Measurements from ENCODE around the gene QSOX2. TPM values are rescaled to one million over a fixed set of nuclear protein-coding genes. Genes with fewer than 3 reads are reported as not detected.

The QSOX2 gene
- total and polyA plus RNA-seq, 2 experiments from 2014 or later = 9.2 to 29.2 TPM

DNA sequence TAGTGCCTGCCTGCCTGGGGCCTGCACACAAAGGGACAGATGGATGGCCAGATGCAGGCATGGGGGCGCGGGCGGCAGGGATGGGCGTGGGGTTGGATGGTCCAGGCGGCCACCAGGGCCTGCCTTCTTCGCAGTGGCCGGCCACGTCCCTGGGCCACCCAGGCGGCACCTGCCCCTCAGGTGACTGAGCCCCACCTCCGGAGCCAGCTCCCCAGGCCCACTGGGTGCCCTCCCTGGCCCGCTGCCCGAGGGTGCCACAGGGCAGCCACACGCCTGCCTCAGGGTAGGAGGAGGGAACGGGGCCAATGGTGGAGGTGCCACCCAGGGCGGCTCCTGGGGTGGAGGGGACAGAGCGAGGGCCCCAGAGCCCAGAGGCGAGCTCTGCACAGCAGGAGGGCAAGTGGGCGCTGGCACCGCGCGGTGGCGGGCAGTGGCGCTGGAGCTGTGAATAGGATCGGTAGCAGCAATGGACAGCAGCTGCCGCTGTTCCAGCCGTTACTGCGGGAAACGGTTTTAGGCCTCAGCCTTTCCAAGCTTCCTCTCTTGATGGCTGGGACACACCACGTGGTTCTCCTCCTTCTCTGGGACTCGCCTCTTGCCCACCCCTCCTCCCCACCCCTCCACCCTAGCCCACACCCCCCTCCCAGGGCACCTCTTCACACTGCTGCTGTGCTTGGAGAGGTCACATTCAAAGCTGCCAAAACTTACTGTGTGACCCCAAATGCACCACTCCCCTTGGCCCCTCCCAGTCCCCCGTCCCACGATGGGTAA, 59.8 kb downstream of the QSOX2 start (continued):
- TF ChIP-seq, protein P1, sequence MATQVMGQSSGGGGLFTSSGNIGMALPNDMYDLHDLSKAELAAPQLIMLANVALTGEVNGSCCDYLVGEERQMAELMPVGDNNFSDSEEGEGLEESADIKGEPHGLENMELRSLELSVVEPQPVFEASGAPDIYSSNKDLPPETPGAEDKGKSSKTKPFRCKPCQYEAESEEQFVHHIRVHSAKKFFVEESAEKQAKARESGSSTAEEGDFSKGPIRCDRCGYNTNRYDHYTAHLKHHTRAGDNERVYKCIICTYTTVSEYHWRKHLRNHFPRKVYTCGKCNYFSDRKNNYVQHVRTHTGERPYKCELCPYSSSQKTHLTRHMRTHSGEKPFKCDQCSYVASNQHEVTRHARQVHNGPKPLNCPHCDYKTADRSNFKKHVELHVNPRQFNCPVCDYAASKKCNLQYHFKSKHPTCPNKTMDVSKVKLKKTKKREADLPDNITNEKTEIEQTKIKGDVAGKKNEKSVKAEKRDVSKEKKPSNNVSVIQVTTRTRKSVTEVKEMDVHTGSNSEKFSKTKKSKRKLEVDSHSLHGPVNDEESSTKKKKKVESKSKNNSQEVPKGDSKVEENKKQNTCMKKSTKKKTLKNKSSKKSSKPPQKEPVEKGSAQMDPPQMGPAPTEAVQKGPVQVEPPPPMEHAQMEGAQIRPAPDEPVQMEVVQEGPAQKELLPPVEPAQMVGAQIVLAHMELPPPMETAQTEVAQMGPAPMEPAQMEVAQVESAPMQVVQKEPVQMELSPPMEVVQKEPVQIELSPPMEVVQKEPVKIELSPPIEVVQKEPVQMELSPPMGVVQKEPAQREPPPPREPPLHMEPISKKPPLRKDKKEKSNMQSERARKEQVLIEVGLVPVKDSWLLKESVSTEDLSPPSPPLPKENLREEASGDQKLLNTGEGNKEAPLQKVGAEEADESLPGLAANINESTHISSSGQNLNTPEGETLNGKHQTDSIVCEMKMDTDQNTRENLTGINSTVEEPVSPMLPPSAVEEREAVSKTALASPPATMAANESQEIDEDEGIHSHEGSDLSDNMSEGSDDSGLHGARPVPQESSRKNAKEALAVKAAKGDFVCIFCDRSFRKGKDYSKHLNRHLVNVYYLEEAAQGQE (IDR thresholded peaks at IDR 0.05; ENCODE audit: unreplicated experiment) = no peak
- TF ChIP-seq EZH2phosphoT487 (IDR thresholded peaks at IDR 0.05; ENCODE audit: unreplicated experiment) (no peak), CREB1 (CRISPR knock-in tag; IDR thresholded peaks at IDR 0.05; ENCODE audit: low read depth) (no peak)

DNA sequence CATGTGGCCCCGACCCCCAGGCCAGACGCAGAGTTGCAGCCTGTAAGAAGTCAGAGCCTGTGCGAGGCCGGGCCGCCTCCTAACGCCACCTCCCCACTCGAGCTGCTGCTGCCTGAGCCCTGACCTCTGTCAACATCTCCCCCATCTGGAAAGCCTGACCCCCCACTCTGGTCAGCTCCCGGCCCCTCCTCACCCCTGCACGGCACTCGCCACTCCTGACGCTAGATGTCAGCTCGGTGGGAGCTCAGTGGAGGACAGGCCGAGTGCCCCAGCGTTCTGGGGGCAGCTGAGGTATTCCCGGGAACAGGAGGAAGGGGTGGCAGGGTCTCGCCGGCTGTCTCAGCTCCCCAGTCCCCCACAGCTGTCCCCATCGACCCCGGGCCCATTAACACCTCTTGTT, 60.5 kb downstream of the QSOX2 start:
- no peak overlapping the region for H2AFZ ChIP-seq
- DNase-seq (ENCODE audit: low spot score) = no peak
- peaks cover 9% of the 10 kb centered on the region for H3K27me3 Mint-ChIP-seq (ENCODE audit: insufficient read depth, low read depth, poor library complexity)
- TF ChIP-seq POLR2AphosphoS5 (IDR thresholded peaks at IDR 0.05; ENCODE audit: low read depth) = no peak
- TF ChIP-seq, protein P2, sequence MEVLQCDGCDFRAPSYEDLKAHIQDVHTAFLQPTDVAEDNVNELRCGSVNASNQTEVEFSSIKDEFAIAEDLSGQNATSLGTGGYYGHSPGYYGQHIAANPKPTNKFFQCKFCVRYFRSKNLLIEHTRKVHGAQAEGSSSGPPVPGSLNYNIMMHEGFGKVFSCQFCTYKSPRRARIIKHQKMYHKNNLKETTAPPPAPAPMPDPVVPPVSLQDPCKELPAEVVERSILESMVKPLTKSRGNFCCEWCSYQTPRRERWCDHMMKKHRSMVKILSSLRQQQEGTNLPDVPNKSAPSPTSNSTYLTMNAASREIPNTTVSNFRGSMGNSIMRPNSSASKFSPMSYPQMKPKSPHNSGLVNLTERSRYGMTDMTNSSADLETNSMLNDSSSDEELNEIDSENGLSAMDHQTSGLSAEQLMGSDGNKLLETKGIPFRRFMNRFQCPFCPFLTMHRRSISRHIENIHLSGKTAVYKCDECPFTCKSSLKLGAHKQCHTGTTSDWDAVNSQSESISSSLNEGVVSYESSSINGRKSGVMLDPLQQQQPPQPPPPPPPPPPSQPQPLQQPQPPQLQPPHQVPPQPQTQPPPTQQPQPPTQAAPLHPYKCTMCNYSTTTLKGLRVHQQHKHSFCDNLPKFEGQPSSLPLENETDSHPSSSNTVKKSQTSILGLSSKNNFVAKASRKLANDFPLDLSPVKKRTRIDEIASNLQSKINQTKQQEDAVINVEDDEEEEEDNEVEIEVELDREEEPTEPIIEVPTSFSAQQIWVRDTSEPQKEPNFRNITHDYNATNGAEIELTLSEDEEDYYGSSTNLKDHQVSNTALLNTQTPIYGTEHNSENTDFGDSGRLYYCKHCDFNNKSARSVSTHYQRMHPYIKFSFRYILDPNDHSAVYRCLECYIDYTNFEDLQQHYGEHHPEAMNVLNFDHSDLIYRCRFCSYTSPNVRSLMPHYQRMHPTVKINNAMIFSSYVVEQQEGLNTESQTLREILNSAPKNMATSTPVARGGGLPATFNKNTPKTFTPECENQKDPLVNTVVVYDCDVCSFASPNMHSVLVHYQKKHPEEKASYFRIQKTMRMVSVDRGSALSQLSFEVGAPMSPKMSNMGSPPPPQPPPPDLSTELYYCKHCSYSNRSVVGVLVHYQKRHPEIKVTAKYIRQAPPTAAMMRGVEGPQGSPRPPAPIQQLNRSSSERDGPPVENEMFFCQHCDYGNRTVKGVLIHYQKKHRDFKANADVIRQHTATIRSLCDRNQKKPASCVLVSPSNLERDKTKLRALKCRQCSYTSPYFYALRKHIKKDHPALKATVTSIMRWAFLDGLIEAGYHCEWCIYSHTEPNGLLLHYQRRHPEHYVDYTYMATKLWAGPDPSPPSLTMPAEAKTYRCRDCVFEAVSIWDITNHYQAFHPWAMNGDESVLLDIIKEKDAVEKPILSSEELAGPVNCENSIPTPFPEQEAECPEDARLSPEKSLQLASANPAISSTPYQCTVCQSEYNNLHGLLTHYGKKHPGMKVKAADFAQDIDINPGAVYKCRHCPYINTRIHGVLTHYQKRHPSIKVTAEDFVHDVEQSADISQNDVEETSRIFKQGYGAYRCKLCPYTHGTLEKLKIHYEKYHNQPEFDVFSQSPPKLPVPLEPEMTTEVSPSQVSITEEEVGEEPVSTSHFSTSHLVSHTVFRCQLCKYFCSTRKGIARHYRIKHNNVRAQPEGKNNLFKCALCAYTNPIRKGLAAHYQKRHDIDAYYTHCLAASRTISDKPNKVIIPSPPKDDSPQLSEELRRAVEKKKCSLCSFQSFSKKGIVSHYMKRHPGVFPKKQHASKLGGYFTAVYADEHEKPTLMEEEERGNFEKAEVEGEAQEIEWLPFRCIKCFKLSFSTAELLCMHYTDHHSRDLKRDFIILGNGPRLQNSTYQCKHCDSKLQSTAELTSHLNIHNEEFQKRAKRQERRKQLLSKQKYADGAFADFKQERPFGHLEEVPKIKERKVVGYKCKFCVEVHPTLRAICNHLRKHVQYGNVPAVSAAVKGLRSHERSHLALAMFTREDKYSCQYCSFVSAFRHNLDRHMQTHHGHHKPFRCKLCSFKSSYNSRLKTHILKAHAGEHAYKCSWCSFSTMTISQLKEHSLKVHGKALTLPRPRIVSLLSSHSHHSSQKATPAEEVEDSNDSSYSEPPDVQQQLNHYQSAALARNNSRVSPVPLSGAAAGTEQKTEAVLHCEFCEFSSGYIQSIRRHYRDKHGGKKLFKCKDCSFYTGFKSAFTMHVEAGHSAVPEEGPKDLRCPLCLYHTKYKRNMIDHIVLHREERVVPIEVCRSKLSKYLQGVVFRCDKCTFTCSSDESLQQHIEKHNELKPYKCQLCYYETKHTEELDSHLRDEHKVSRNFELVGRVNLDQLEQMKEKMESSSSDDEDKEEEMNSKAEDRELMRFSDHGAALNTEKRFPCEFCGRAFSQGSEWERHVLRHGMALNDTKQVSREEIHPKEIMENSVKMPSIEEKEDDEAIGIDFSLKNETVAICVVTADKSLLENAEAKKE (CRISPR knock-in tag; IDR thresholded peaks at IDR 0.05) = no peak
- TF ChIP-seq NANOG (IDR thresholded peaks at IDR 0.05; ENCODE audit: borderline replicate concordance) = no peak
- TF ChIP-seq, protein P3, sequence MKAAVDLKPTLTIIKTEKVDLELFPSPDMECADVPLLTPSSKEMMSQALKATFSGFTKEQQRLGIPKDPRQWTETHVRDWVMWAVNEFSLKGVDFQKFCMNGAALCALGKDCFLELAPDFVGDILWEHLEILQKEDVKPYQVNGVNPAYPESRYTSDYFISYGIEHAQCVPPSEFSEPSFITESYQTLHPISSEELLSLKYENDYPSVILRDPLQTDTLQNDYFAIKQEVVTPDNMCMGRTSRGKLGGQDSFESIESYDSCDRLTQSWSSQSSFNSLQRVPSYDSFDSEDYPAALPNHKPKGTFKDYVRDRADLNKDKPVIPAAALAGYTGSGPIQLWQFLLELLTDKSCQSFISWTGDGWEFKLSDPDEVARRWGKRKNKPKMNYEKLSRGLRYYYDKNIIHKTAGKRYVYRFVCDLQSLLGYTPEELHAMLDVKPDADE (IDR thresholded peaks at IDR 0.05) = no peak
- TF ChIP-seq, protein P4, sequence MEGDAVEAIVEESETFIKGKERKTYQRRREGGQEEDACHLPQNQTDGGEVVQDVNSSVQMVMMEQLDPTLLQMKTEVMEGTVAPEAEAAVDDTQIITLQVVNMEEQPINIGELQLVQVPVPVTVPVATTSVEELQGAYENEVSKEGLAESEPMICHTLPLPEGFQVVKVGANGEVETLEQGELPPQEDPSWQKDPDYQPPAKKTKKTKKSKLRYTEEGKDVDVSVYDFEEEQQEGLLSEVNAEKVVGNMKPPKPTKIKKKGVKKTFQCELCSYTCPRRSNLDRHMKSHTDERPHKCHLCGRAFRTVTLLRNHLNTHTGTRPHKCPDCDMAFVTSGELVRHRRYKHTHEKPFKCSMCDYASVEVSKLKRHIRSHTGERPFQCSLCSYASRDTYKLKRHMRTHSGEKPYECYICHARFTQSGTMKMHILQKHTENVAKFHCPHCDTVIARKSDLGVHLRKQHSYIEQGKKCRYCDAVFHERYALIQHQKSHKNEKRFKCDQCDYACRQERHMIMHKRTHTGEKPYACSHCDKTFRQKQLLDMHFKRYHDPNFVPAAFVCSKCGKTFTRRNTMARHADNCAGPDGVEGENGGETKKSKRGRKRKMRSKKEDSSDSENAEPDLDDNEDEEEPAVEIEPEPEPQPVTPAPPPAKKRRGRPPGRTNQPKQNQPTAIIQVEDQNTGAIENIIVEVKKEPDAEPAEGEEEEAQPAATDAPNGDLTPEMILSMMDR (conservative IDR thresholded peaks at IDR 0.05; ENCODE audit: low read depth in 2 of 2) = no peak
- TF ChIP-seq CREB1 (CRISPR knock-in tag; IDR thresholded peaks at IDR 0.05; ENCODE audit: low read depth) = no peak
- TF ChIP-seq ZNF331 (CRISPR knock-in tag; IDR thresholded peaks at IDR 0.05; ENCODE audit: low read depth) = no peak
- no peak for TF ChIP-seq JUNB (IDR thresholded peaks at IDR 0.05; ENCODE audit: unreplicated experiment)

More for the DNA sequence above, 60.5 kb downstream of the QSOX2 start:
- H3K4me2 ChIP-seq = no peak overlapping the region
- no peaks in the 10 kb centered on the region for H4K20me1 ChIP-seq (replicated peaks; ENCODE audit: insufficient read depth)
- no peaks in the 10 kb centered on the region for H3K9me2 ChIP-seq (ENCODE audit: insufficient read depth)
- H3K27ac ChIP-seq (ENCODE audit: low read depth) = no peak overlapping the region
- H3F3A ChIP-seq (replicated peaks; ENCODE audit: low read depth) = no peaks in the 10 kb centered on the region
- Mint-ChIP-seq H3K4me3 (no peak overlapping the region), H3K4me1 (peaks cover 12% of the 10 kb centered on the region; the same call in 2 of the 3 replicates), H3K36me3 (ENCODE audit: low read depth) (no peaks in the 10 kb centered on the region), H3K9me3 (no peaks in the 10 kb centered on the region), H3K27ac (no peak overlapping the region)
- H3K4me3 ChIP-seq = no peak overlapping the region
- no peaks in the 10 kb centered on the region for H3K79me2 ChIP-seq (replicated peaks; ENCODE audit: insufficient read depth)
- no peak for ATAC-seq
- H3K27me3 ChIP-seq (ENCODE audit: insufficient read depth) = no peaks in the 10 kb centered on the region
- no peaks in the 10 kb centered on the region for H3K36me3 ChIP-seq (ENCODE audit: insufficient read depth)
- H3K4me1 ChIP-seq (ENCODE audit: insufficient read depth) = peaks cover 5% of the 10 kb centered on the region; the same call in 1 of the 2 replicates
